Body of pancreas (tissue), 4 donors: ENCODE data around the gene PSMA3. TPM values are rescaled to one million over a fixed set of nuclear protein-coding genes. Genes with fewer than 3 reads are reported as not detected.

Source experiments
- ATAC-seq: fragments of 150-250 bp; one replicate; pipeline ENCODE4 v1.9.1; 2016
- DNase-seq, 4 donors: peaks; one replicate each; pipeline ENCODE4 v3.0.0-alpha.2; 2019
- H3K27ac ChIP-seq, 4 donors: fragments of 200-600 bp; sonication (generic); 1 replicate in 3 of 4; 2 replicates in 1 of 4; pipeline versions ENCODE4 v1.5.1 to v1.6.1; 2016 to 2019; ENCODE audit warnings: mild to moderate bottlenecking in 1 of 4, mixed read lengths in 1 of 4, moderate library complexity in 1 of 4
- H3K27me3 ChIP-seq, 2 donors: fragments of 200-600 bp; sonication (generic); one replicate each; pipeline ENCODE4 v1.6.0; 2016; ENCODE audit warnings: mild to moderate bottlenecking in 1 of 2
- H3K36me3 ChIP-seq, 2 donors: fragments of 200-600 bp; sonication (generic); replicated peaks in 1 of 2; 2 replicates each; pipeline ENCODE4 v1.5.1; 2016; ENCODE audit warnings: low read depth in 2 of 2; ENCODE audit not compliant: insufficient read depth in 1 of 2
- H3K4me1 ChIP-seq: fragments of 200-600 bp; sonication (generic); one replicate; pipeline ENCODE4 v1.6.0; 2016
- H3K4me3 ChIP-seq, 2 donors: fragments of 200-600 bp; sonication (generic); 1 replicate in 1 of 2; 2 replicates in 1 of 2; pipeline ENCODE4 v1.5.1; 2016 to 2019
- H3K9me3 ChIP-seq, 3 donors: fragments of 200-600 bp; sonication (generic); 1 replicate in 2 of 3; 2 replicates in 1 of 3; pipeline ENCODE4 v1.5.1; 2016
- CTCF ChIP-seq, 7 experiments: fragments of 450-650 bp in 4 of 7; fragments of 200-600 bp in 3 of 7; sonication (generic) in 3 of 7; IDR thresholded peaks; one replicate each; pipeline ENCODE4 v1.5.1; 2016 to 2019; ENCODE audit warnings: antibody characterized with exemption in 7 of 7
- POLR2A ChIP-seq, 3 donors: fragments of 450-650 bp; IDR thresholded peaks; one replicate each; pipeline ENCODE4 v1.6.1; 2016; ENCODE audit warnings: antibody characterized with exemption in 3 of 3, mild to moderate bottlenecking in 2 of 3
- WGBS, 2 donors: methylation state at CpG; one replicate each; pipeline ENCODE4 v1.1.5; 2017; 5-methylcytosine and 5-hydroxymethylcytosine counted together
- intact Hi-C: fragments of 100-400 bp; cut with DNase I; formaldehyde crosslinking; loops from one replicate; pipeline ENCODE4 v1.15.1; 2023
- total RNA-seq, 2 donors: library from RNA; depleted of rRNA; stranded (reverse); fragments of >200 nt; gene quantifications; one replicate each; pipeline ENCODE4 v1.1.0, GENCODE V29; 2016

PSMA3 gene
- total RNA-seq, 2 donors from 2014 or later, result 59.7 to 77.0 TPM

- peaks cover 16% of the 10 kb centered on the region for H3K4me1 ChIP-seq
- no peaks in the 10 kb centered on the region for H3K9me3 ChIP-seq
- H3K36me3 ChIP-seq, result peaks cover 0 to 5% of the 10 kb centered on the region in 2 donors
- H3K4me3 ChIP-seq, result peak overlapping the region; percentile 65
- intact Hi-C loops, result no loop called here
- WGBS, 2 donors, result 0% methylated on average over 10 of the region's 10 CpGs
- no peaks in the 10 kb centered on the region for H3K27me3 ChIP-seq
- ATAC-seq, result no peak
- no peak for DNase-seq
- peak overlapping the region; percentile 94 to 98 (median 96) for H3K27ac ChIP-seq
- no peak for TF ChIP-seq POLR2A (IDR thresholded peaks at IDR 0.05)
Observed at GRCh38 chr14:58297412-58297761, 52.7 kb downstream of the PSMA3 start.

GRCh38 chr14:58297762-58298476 is 53.3 kb downstream of the PSMA3 start:
- Histone ChIP-seq H3K9me3 (no peaks in the 10 kb centered on the region), H3K27me3 (no peaks in the 10 kb centered on the region), H3K4me1 (peaks cover 16% of the 10 kb centered on the region), H3K36me3 (peaks cover 0 to 2% of the 10 kb centered on the region in 2 donors), H3K4me3 (peak overlapping the region; percentile 65 to 86), H3K27ac (peak overlapping the region; percentile 94 to 98 (median 96))
- ATAC-seq (peak; percentile 93), DNase-seq (peak; percentile 98 to 99 (median 98))
- 0% methylated on average over 21 to 40 of the region's 40 CpGs for WGBS, 2 donors
- TF ChIP-seq CTCF (IDR thresholded peaks at IDR 0.05), result peak in 2 of 7 experiments; percentile 5 to 17
- peak; percentile 75 to 83 (median 80) for TF ChIP-seq POLR2A (IDR thresholded peaks at IDR 0.05)
- intact Hi-C loops, result no loop called here

GRCh38 chr14:58298477-58299400 is 54.1 kb downstream of the PSMA3 start, which contains the start of gene ARID4A:
TSS of gene ARID4A (plus strand) at chr14:58298555. CDS start at chr14:58299855, 1,300 bp downstream.
- no peaks in the 10 kb centered on the region for H3K27me3 ChIP-seq
- H3K9me3 ChIP-seq, result no peaks in the 10 kb centered on the region
- peak; percentile 1 for ATAC-seq
- 0 to 1% methylated on average over 22 to 59 of the region's 79 CpGs for WGBS, 2 donors
- H3K27ac ChIP-seq, result peak within 1 kb of the TSS; percentile 94 to 98 (median 96)
- peak within 1 kb of the TSS; percentile 65 to 86 for H3K4me3 ChIP-seq
- H3K4me1 ChIP-seq, result peaks cover 16% of the 10 kb centered on the region
- TF ChIP-seq POLR2A (IDR thresholded peaks at IDR 0.05) (peak; percentile 84 to 94 (median 93)), CTCF (IDR thresholded peaks at IDR 0.05) (peak in 1 of 7 experiments; percentile 3)
- H3K36me3 ChIP-seq, result peaks cover 0 to 2% of the 10 kb centered on the region in 2 donors
- intact Hi-C loops, result no loop called here
- peak; percentile 16 to 92 (median 90) for DNase-seq

- peak overlapping the region; percentile 59 to 86 for H3K4me3 ChIP-seq
- H3K4me1 ChIP-seq, result peaks cover 16% of the 10 kb centered on the region
- DNase-seq (peak; percentile 13 to 30 (median 19)), ATAC-seq (no peak)
- no peaks in the 10 kb centered on the region for H3K9me3 ChIP-seq
- intact Hi-C loops, result no loop called here
- peak in 1 of 3 donors; percentile 22 for TF ChIP-seq POLR2A (IDR thresholded peaks at IDR 0.05)
- no peak for TF ChIP-seq CTCF (IDR thresholded peaks at IDR 0.05)
- H3K27ac ChIP-seq, result peak overlapping the region; percentile 86 to 98 (median 92)
- H3K36me3 ChIP-seq, result peaks cover 0 to 2% of the 10 kb centered on the region in 2 donors
- 2 to 3% methylated on average over 23 to 44 of the region's 48 CpGs for WGBS, 2 donors
- H3K27me3 ChIP-seq, result no peaks in the 10 kb centered on the region
Observed at GRCh38 chr14:58299401-58300330, 55.0 kb downstream of the PSMA3 start.
